HepG2 (cell line): Measurements from ENCODE around the gene TRIM8. TPM values are rescaled to one million over a fixed set of nuclear protein-coding genes. Genes with fewer than 3 reads are reported as not detected.
A peak's percentile ranks its signal among the peaks of the same experiment; 100 is the strongest.

ENCODE experiments used
- EEA1 ChIP-seq: sonication (generic); formaldehyde crosslinking; IDR thresholded peaks from 2 replicates; pipeline ENCODE4 v1.5.1; 2020; ENCODE audit warnings: mild to moderate bottlenecking, missing genetic modification reagents, borderline replicate concordance
- HNF4G ChIP-seq, 2 experiments: sonication (generic) in 1 of 2; formaldehyde crosslinking in 1 of 2; IDR thresholded peaks; 2 replicates each; pipeline versions ENCODE4 v1.4.0 to v1.6.1; 2011 to 2020; ENCODE audit warnings: borderline replicate concordance in 2 of 2, low read depth in 2 of 2, mild to moderate bottlenecking in 2 of 2, low read length in 1 of 2, missing genetic modification reagents in 1 of 2, moderate library complexity in 1 of 2
- MED13 ChIP-seq: sonication (generic); formaldehyde crosslinking; IDR thresholded peaks from 2 replicates; pipeline ENCODE4 v1.5.0; 2020; ENCODE audit warnings: missing genetic modification reagents
- PPARG ChIP-seq: conservative IDR thresholded peaks from 2 replicates; pipeline ENCODE4 v1.6.1; 2016; ENCODE audit warnings: missing biosample characterization, missing genetic modification reagents
- PRMT3 ChIP-seq: sonication (generic); formaldehyde crosslinking; IDR thresholded peaks from 2 replicates; pipeline ENCODE4 v1.8.1; 2022; ENCODE audit warnings: low read depth, mild to moderate bottlenecking, moderate library complexity, missing genetic modification reagents, borderline replicate concordance
- RBAK ChIP-seq: sonication (generic); formaldehyde crosslinking; IDR thresholded peaks from 2 replicates; pipeline ENCODE4 v1.5.1; 2020; ENCODE audit warnings: mild to moderate bottlenecking, missing genetic modification reagents
- RERE ChIP-seq: IDR thresholded peaks from 2 replicates; pipeline ENCODE4 v1.6.1; 2016; ENCODE audit warnings: low read depth, missing genetic modification reagents, missing compliant biosample characterization
- U2AF1 ChIP-seq: fragments of 200-400 bp; formaldehyde crosslinking; optimal IDR thresholded peaks from 2 replicates; pipeline ENCODE3; 2017; ENCODE audit warnings: mild to moderate bottlenecking, low read depth, low read length
- ZBTB14 ChIP-seq: sonication (generic); formaldehyde crosslinking; IDR thresholded peaks from 2 replicates; pipeline ENCODE4 v1.4.0; 2020; ENCODE audit warnings: missing genetic modification reagents
- ZNF556 ChIP-seq: sonication (generic); formaldehyde crosslinking; IDR thresholded peaks from 2 replicates; pipeline ENCODE4 v1.4.0; 2020; ENCODE audit warnings: mild to moderate bottlenecking, missing genetic modification reagents, borderline replicate concordance
- ZNF768 ChIP-seq: sonication (generic); formaldehyde crosslinking; IDR thresholded peaks from 2 replicates; pipeline ENCODE4 v1.4.0; 2020; ENCODE audit warnings: missing genetic modification reagents
- polyA plus RNA-seq, 8 experiments: library from polyadenylated mRNA; depleted of rRNA in 3 of 8; stranded (reverse) in 7 of 8; unstranded in 1 of 8; fragments of >200 nt; fragmentation: Illumina TruSeq in 4 of 8; extraction: Trizol in 4 of 8; gene quantifications; 2 replicates each; pipeline versions ENCODE4 v1.2.1 to v1.2.3, GENCODE V29; 2011 to 2016; ENCODE audit warnings: low read depth in 4 of 8, missing spikeins in 1 of 8, mixed read lengths in 1 of 8; ENCODE audit not compliant: insufficient read depth in 1 of 8
- total RNA-seq, 5 experiments: library from RNA; depleted of rRNA; stranded (reverse); fragments of >200 nt; fragmentation: Illumina TruSeq; extraction: Trizol; gene quantifications; 2 replicates each; pipeline ENCODE4 v1.2.3, GENCODE V29; 2016; ENCODE audit warnings: low read depth in 1 of 5

TRIM8 gene
- total and polyA plus RNA-seq, 2 of the 13 experiments (the other 11 are each of a cell fraction or from before 2014, with no cell fraction given): 38.9 to 66.5 TPM

GRCh38 chr10:102644066-102644645 is at the start of gene TRIM8 (continued):
- TF ChIP-seq HNF4G (IDR thresholded peaks at IDR 0.05; ENCODE audit: borderline replicate concordance, low read depth, low read length) (peak; percentile 45; the same call in 1 of the 2 replicates), HNF4G (CRISPR knock-in tag; IDR thresholded peaks at IDR 0.05; ENCODE audit: borderline replicate concordance, low read depth) (peak; percentile 8; the same call in 1 of the 2 replicates), ZBTB14 (CRISPR knock-in tag) (peak; percentile 88), U2AF1 (no peak), MED13 (CRISPR knock-in tag) (no peak), RERE (no peak), PRMT3 (CRISPR knock-in tag) (no peak), PPARG (no peak), ZNF556 (no peak), ZNF768 (peak; percentile 44; the same call in 1 of the 2 replicates), RBAK (CRISPR knock-in tag) (no peak), EEA1 (CRISPR knock-in tag) (no peak)
